Smooth muscle cell (in vitro differentiated cells): Measurements from ENCODE around the gene NFU1. TPM values are rescaled to one million over a fixed set of nuclear protein-coding genes. Genes with fewer than 3 reads are reported as not detected.

ENCODE experiments used
- DNase-seq: peaks from one replicate; lab custom pipeline; 2025; ENCODE audit not compliant: unreplicated experiment; lab: John Stamatoyannopoulos, UW
- H2AFZ ChIP-seq: fragments of 200-600 bp; sonication (generic); 2 replicates; pipeline ENCODE4 v1.6.0; 2016; ENCODE audit warnings: antibody characterized with exemption, low read depth, mild to moderate bottlenecking
- H3F3A ChIP-seq: fragments of 200-600 bp; sonication (generic); 2 replicates; pipeline ENCODE4 v1.6.0; 2017; ENCODE audit warnings: antibody characterized with exemption, low read depth
- H3K27ac ChIP-seq: fragments of 200-600 bp; sonication (generic); 2 replicates; pipeline ENCODE4 v1.5.1; 2016; ENCODE audit warnings: low read depth, mild to moderate bottlenecking
- H3K27me3 ChIP-seq: fragments of 200-600 bp; sonication (generic); 2 replicates; pipeline ENCODE4 v1.6.1; 2016; ENCODE audit warnings: low read depth, mild to moderate bottlenecking
- H3K36me3 ChIP-seq: fragments of 200-600 bp; sonication (generic); 2 replicates; pipeline ENCODE4 v1.5.1; 2016; ENCODE audit warnings: low read depth
- H3K4me1 ChIP-seq: fragments of 200-600 bp; sonication (generic); 2 replicates; pipeline ENCODE4 v1.5.1; 2016; ENCODE audit warnings: low read depth
- H3K4me2 ChIP-seq: fragments of 200-600 bp; sonication (generic); 2 replicates; pipeline ENCODE4 v1.6.0; 2016; ENCODE audit warnings: mild to moderate bottlenecking
- H3K4me3 ChIP-seq: fragments of 200-600 bp; sonication (generic); 2 replicates; pipeline ENCODE4 v1.5.1; 2016; ENCODE audit warnings: mild to moderate bottlenecking
- H3K79me2 ChIP-seq: fragments of 200-600 bp; sonication (generic); 2 replicates; pipeline ENCODE4 v1.6.0; 2016; ENCODE audit warnings: low read depth, mild to moderate bottlenecking
- H3K9ac ChIP-seq: fragments of 200-600 bp; sonication (generic); 2 replicates; pipeline ENCODE4 v1.6.0; 2016; ENCODE audit warnings: low read depth
- H3K9me3 ChIP-seq: fragments of 200-600 bp; sonication (generic); replicated peaks from 2 replicates; pipeline ENCODE4 v1.5.1; 2016; ENCODE audit warnings: low read depth
- H4K20me1 ChIP-seq: fragments of 200-600 bp; sonication (generic); 2 replicates; pipeline ENCODE4 v1.6.0; 2016; ENCODE audit warnings: low read depth
- CTCF ChIP-seq: fragments of 200-600 bp; sonication (generic); IDR thresholded peaks from 2 replicates; pipeline ENCODE4 v1.5.1; 2017; ENCODE audit warnings: borderline replicate concordance, mild to moderate bottlenecking, antibody characterized with exemption; ENCODE audit not compliant: insufficient read depth, poor library complexity, severe bottlenecking
- WGBS: methylation state at CpG from one replicate; pipeline ENCODE4 v1.1.7; 2016; ENCODE audit warnings: low lambda C conversion rate; 5-methylcytosine and 5-hydroxymethylcytosine counted together
- polyA plus RNA-seq: library from polyadenylated mRNA; unstranded; fragments of >200 nt; fragmentation: Nextera tagmentation; extraction: Ambion mirVana; gene quantifications from 2 replicates; pipeline ENCODE4 v1.2.1, GENCODE V29; 2016
- total RNA-seq: library from RNA; depleted of rRNA; stranded (reverse); fragments of >200 nt; gene quantifications from 2 replicates; pipeline ENCODE4 v1.2.3, GENCODE V29; 2014

NFU1 gene
- total and polyA plus RNA-seq, 2 experiments from 2014 or later: 43.0 to 62.0 TPM

- Histone ChIP-seq H3K36me3 (peaks cover 42% of the 10 kb centered on the region), H3K4me1 (no peaks in the 10 kb centered on the region), H3K9ac (no peak overlapping the region), H3K27ac (no peak overlapping the region), H3K9me3 (no peaks in the 10 kb centered on the region), H3K27me3 (no peaks in the 10 kb centered on the region), H3K4me2 (no peak overlapping the region), H2AFZ (no peak overlapping the region), H3F3A (peaks cover 11% of the 10 kb centered on the region), H4K20me1 (peaks cover 95% of the 10 kb centered on the region), H3K79me2 (peaks cover 84% of the 10 kb centered on the region), H3K4me3 (no peak overlapping the region)
- DNase-seq: no peak
- TF ChIP-seq CTCF: no peak
- 100% methylated on average over 1 of the region's 1 CpG for WGBS
These were observed 88.5 kb downstream of the NFU1 start for GRCh38 chr2:69348781-69349180.

Other genes starting within 250 kb of the NFU1 start
- 78.5 and 91.6 TPM in 2 replicates for gene GFPT1, start 50.2 kb downstream of the NFU1 start, total RNA-seq
- gene GFPT1, start 50.2 kb downstream of the NFU1 start, polyA plus RNA-seq: 96.8 and 97.7 TPM in 2 replicates
- 33.3 and 47.7 TPM in 2 replicates for gene AAK1, start 206.3 kb upstream of the NFU1 start, total RNA-seq
- gene AAK1, start 206.3 kb upstream of the NFU1 start, polyA plus RNA-seq: 26.9 and 48.0 TPM in 2 replicates